ENCODE results near the gene PRKD3. TPM values are rescaled to one million over a fixed set of nuclear protein-coding genes. Genes with fewer than 3 reads are reported as not detected.

PRKD3 gene
- total and polyA plus RNA-seq, 10 of the 15 experiments (the other 5 are each of a cell fraction or from before 2014, with no cell fraction given): 3.3 to 14.9 (median 7.9) TPM

- no TSS peak for BruUV-seq (replicated peaks)
- RAD21 ChIA-PET (ENCODE audit: unreplicated experiment): no interaction called here
- FAIRE-seq: no peak
- Histone ChIP-seq H3K36me3 (ENCODE audit: control insufficient read depth in 2 of 2, insufficient read depth in 2 of 2, low read length in 1 of 2) (no peaks in the 10 kb centered on the region), H3K4me2 (ENCODE audit: control insufficient read depth, insufficient read depth) (no peak overlapping the region), H3K79me2 (ENCODE audit: control insufficient read depth, insufficient read depth, low read length) (no peaks in the 10 kb centered on the region; the same call in 1 of the 2 replicates), H3K4me1 (ENCODE audit: control insufficient read depth, insufficient read depth, low read length) (no peaks in the 10 kb centered on the region), H4K20me1 (ENCODE audit: control insufficient read depth, insufficient read depth) (no peaks in the 10 kb centered on the region), H3K27me3 (replicated peaks in 1 of 2; ENCODE audit: control insufficient read depth in 2 of 2, insufficient read depth in 2 of 2, low read length in 1 of 2) (no peaks in the 10 kb centered on the region), H3K9me3 (replicated peaks; ENCODE audit: control insufficient read depth, insufficient read depth, low read length) (no peaks in the 10 kb centered on the region; the same call in 2 of the 3 replicates), H3K4me3 (no peak overlapping the region), H3K27ac (ENCODE audit: control insufficient read depth, insufficient read depth) (no peak overlapping the region), H2AFZ (ENCODE audit: control insufficient read depth, low read depth, low read length) (no peak overlapping the region), H3K9ac (ENCODE audit: control insufficient read depth, insufficient read depth, low read length) (no peak overlapping the region)
- CTCF ChIA-PET: interaction anchor here (1.0 kb wide), 1 partner anchor 90 kb away, joined by 3 read pairs; no protein-coding TSS in a partner anchor
- POLR2A ChIA-PET: no interaction called here
- WGBS (ENCODE audit: insufficient coverage, insufficient replicate concordance, low lambda C conversion rate, missing lambda C conversion rate): 77% methylated on average over 3 of the region's 3 CpGs
- no peak for ATAC-seq
- DNase-seq (ENCODE audit: low read depth, low spot score): no peak
- in situ Hi-C loops (cut with MboI) (no loop called here), intact Hi-C loops (cut with micrococcal nuclease; ENCODE audit: unreplicated experiment) (no loop called here)
- SMC1A ChIA-PET (ENCODE audit: uncharacterized antibody, unreplicated experiment): no interaction called here
- no peak for TF ChIP-seq POU2F2 (IDR thresholded peaks at IDR 0.05; ENCODE audit: borderline replicate concordance, low read depth, low read length)
- TF ChIP-seq CHD4 (IDR thresholded peaks at IDR 0.05): no peak
- TF ChIP-seq NRF1 (conservative IDR thresholded peaks at IDR 0.05; ENCODE audit: low read depth, low read length): no peak
- no peak for TF ChIP-seq EED (IDR thresholded peaks at IDR 0.05; ENCODE audit: low read depth)
- no peak for TF ChIP-seq TAF1 (IDR thresholded peaks at IDR 0.05; ENCODE audit: borderline replicate concordance, low read depth, low read length)
- TF ChIP-seq USF2 (IDR thresholded peaks at IDR 0.05; ENCODE audit: borderline replicate concordance, low read depth, low read length): no peak
These were observed 18.6 kb downstream of the PRKD3 start for GRCh38 chr2:37306024-37306423.

GRCh38 chr2:37302701-37303252, 21.9 kb downstream of the PRKD3 start:
- H3K4me2 ChIP-seq (ENCODE audit: control insufficient read depth, insufficient read depth): no peak overlapping the region
- intact Hi-C loops (cut with micrococcal nuclease; ENCODE audit: unreplicated experiment): no loop called here
- no peak overlapping the region for H2AFZ ChIP-seq (ENCODE audit: control insufficient read depth, low read depth, low read length)
- ATAC-seq (no peak), DNase-seq (ENCODE audit: low read depth, low spot score) (no peak), FAIRE-seq (no peak)
- SMC1A ChIA-PET (ENCODE audit: uncharacterized antibody, unreplicated experiment): interaction anchor here (1.3 kb wide), 1 partner anchor 9 kb away, joined by 3 read pairs; no protein-coding TSS in a partner anchor
- H3K27me3 ChIP-seq (replicated peaks in 1 of 2; ENCODE audit: control insufficient read depth in 2 of 2, insufficient read depth in 2 of 2, low read length in 1 of 2): no peaks in the 10 kb centered on the region
- H3K9me3 ChIP-seq (replicated peaks; ENCODE audit: control insufficient read depth, insufficient read depth, low read length): no peaks in the 10 kb centered on the region; the same call in 2 of the 3 replicates
- no peaks in the 10 kb centered on the region for H3K79me2 ChIP-seq (ENCODE audit: control insufficient read depth, insufficient read depth, low read length)
- 96% methylated on average over 9 of the region's 9 CpGs for WGBS (ENCODE audit: insufficient coverage, insufficient replicate concordance, low lambda C conversion rate, missing lambda C conversion rate)
- no peak overlapping the region for H3K27ac ChIP-seq (ENCODE audit: control insufficient read depth, insufficient read depth)
- BruUV-seq (replicated peaks): no TSS peak
- RAD21 ChIA-PET (ENCODE audit: unreplicated experiment): no interaction called here
- H4K20me1 ChIP-seq (ENCODE audit: control insufficient read depth, insufficient read depth): no peaks in the 10 kb centered on the region
- H3K9ac ChIP-seq (ENCODE audit: control insufficient read depth, insufficient read depth, low read length): no peak overlapping the region
- no peaks in the 10 kb centered on the region for H3K36me3 ChIP-seq (ENCODE audit: control insufficient read depth in 2 of 2, insufficient read depth in 2 of 2, low read length in 1 of 2)
- no peaks in the 10 kb centered on the region for H3K4me1 ChIP-seq (ENCODE audit: control insufficient read depth, insufficient read depth, low read length)
- in situ Hi-C loops (cut with MboI): no loop called here
- no peak overlapping the region for H3K4me3 ChIP-seq
- POLR2A ChIA-PET: no interaction called here
- CTCF ChIA-PET: no interaction called here
- TF ChIP-seq TCF12 (IDR thresholded peaks at IDR 0.05; ENCODE audit: low read depth, low read length) (no peak), BRCA1 (IDR thresholded peaks at IDR 0.05; ENCODE audit: low read depth, low read length) (no peak), YY1 (IDR thresholded peaks at IDR 0.05; ENCODE audit: low read depth, low read length) (no peak), E2F8 (IDR thresholded peaks at IDR 0.05; ENCODE audit: low read depth, partially characterized antibody) (no peak), CEBPB (IDR thresholded peaks at IDR 0.05; ENCODE audit: borderline replicate concordance in 1 of 2, low read depth in 2 of 2, low read length in 2 of 2) (no peak), ZSCAN29 (IDR thresholded peaks at IDR 0.05) (no peak), CHD4 (IDR thresholded peaks at IDR 0.05) (no peak), SPI1 (IDR thresholded peaks at IDR 0.05; ENCODE audit: borderline replicate concordance, insufficient read depth, low read depth, low read length) (no peak), TCF7 (IDR thresholded peaks at IDR 0.05; ENCODE audit: borderline replicate concordance) (no peak), MEF2A (IDR thresholded peaks at IDR 0.05; ENCODE audit: insufficient read depth, low read depth, low read length) (no peak)
